Sigmoid colon (tissue), 7 donors: ENCODE measurements around the gene ZNF217. TPM values are rescaled to one million over a fixed set of nuclear protein-coding genes. Genes with fewer than 3 reads are reported as not detected.
"Not testable (repeated sequence)": the region's sequence is repeated elsewhere in the genome, so short reads cannot be mapped to it uniquely, and the experiment has no call there.

Experiments used
- DNase-seq: peaks from one replicate; pipeline ENCODE4 v3.0.0-alpha.2; 2019
- H3K27ac ChIP-seq, 4 donors: fragments of 200-600 bp; sonication (generic); one replicate each; pipeline ENCODE4 v1.5.1; 2016 to 2019; ENCODE audit warnings: mild to moderate bottlenecking in 1 of 4
- H3K27me3 ChIP-seq, 3 donors: fragments of 200-600 bp; sonication (generic); one replicate each; pipeline ENCODE4 v1.5.1; 2019; ENCODE audit warnings: mild to moderate bottlenecking in 1 of 3
- H3K36me3 ChIP-seq, 4 donors: fragments of 200-600 bp; sonication (generic); one replicate each; pipeline ENCODE4 v1.5.1; 2016 to 2019
- H3K4me1 ChIP-seq, 4 donors: fragments of 200-600 bp; sonication (generic); one replicate each; pipeline ENCODE4 v1.5.1; 2017 to 2019
- H3K4me3 ChIP-seq, 4 donors: fragments of 200-600 bp; sonication (generic); one replicate each; pipeline ENCODE4 v1.5.1; 2017 to 2019; ENCODE audit warnings: mild to moderate bottlenecking in 2 of 4, moderate library complexity in 1 of 4
- H3K9me3 ChIP-seq, 4 donors: fragments of 200-600 bp in 3 of 4; sonication (generic) in 3 of 4; one replicate each; pipeline versions ENCODE4 v1.5.1 to v1.6.1; 2013 to 2019
- CTCF ChIP-seq, 4 experiments: fragments of 450-650 bp in 3 of 4; fragments of 200-600 bp in 1 of 4; IDR thresholded peaks; one replicate each; pipeline ENCODE4 v1.5.1; 2016 to 2019; ENCODE audit warnings: antibody characterized with exemption in 4 of 4, mild to moderate bottlenecking in 3 of 4, moderate library complexity in 2 of 4
- EP300 ChIP-seq, 4 donors: sonication (generic); formaldehyde crosslinking; IDR thresholded peaks; one replicate each; pipeline ENCODE4 v1.6.1; 2017; ENCODE audit warnings: antibody characterized with exemption in 4 of 4
- POLR2A ChIP-seq, 2 donors: fragments of 450-650 bp; IDR thresholded peaks; one replicate each; pipeline ENCODE4 v1.6.1; 2016; ENCODE audit warnings: antibody characterized with exemption in 2 of 2, mild to moderate bottlenecking in 2 of 2, moderate library complexity in 2 of 2
- POLR2AphosphoS5 ChIP-seq, 4 donors: sonication (generic); formaldehyde crosslinking; IDR thresholded peaks; one replicate each; pipeline ENCODE4 v1.6.1; 2017; ENCODE audit warnings: antibody characterized with exemption in 4 of 4
- WGBS, 2 donors: extraction: QIAGEN DNeasy Blood & Tissue Kit; methylation state at CpG; one replicate each; pipeline ENCODE4 v1.1.7; 2013; 5-methylcytosine and 5-hydroxymethylcytosine counted together
- intact Hi-C: fragments of 100-400 bp; cut with DNase I; formaldehyde crosslinking; loops from one replicate; pipeline ENCODE4 v1.15.1; 2023
- polyA plus RNA-seq, 3 donors: library from polyadenylated mRNA; stranded (reverse); fragments of 200-250 nt; gene quantifications; one replicate each; pipeline ENCODE4 v1.2.3, GENCODE V29; 2013
- small RNA-seq, 3 donors: library from RNA; depleted of rRNA; stranded (forward); fragments of <200 nt; gene quantifications; one replicate each; pipeline ENCODE3, GENCODE V24; 2016
- total RNA-seq, 4 donors: library from RNA; depleted of rRNA; stranded (reverse); fragments of >200 nt; gene quantifications; one replicate each; pipeline ENCODE4 v1.1.0, GENCODE V29; 2016
- donor health status: healthy with polysubstance abuse.
- donor health status: Bipolar disorder and iron deficiency.
- donor health status: healthy.

ZNF217 gene
- total and polyA plus RNA-seq, 7 donors, result 11.4 to 27.0 (median 18.4) TPM

DNA sequence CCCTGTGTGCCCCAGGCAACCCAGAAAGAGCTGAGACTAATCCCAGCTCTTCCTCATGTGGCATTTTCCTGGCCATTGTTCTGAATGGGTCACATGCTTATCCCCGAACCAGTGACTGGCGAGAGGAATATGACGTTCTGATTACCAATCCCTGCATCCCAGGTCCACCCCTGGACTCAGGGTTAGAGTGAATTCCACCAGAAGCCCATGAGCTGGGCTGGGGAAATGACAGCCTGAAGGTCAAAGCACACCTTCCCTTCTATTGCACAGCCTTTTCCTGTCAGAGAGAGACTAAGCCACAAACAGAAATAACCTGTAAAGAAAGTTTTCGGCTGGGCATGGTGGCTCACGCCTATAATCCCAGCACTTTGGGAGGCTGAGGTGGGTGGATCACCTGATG lies 70.9 kb downstream of the ZNF217 start:
- no peak for TF ChIP-seq POLR2A (IDR thresholded peaks at IDR 0.05)
- TF ChIP-seq CTCF (IDR thresholded peaks at IDR 0.05), result no peak
- TF ChIP-seq POLR2AphosphoS5 (IDR thresholded peaks at IDR 0.05), result no peak
- no peaks in the 10 kb centered on the region for H3K36me3 ChIP-seq
- H3K9me3 ChIP-seq, result no peaks in the 10 kb centered on the region
- no peak overlapping the region for H3K4me3 ChIP-seq
- no peaks in the 10 kb centered on the region for H3K27me3 ChIP-seq
- 82 to 86% methylated on average over 5 of the region's 5 CpGs for WGBS, 2 donors
- intact Hi-C loops, result no loop called here
- no peak overlapping the region for H3K27ac ChIP-seq
- DNase-seq, result peak; percentile 22
- no peaks in the 10 kb centered on the region for H3K4me1 ChIP-seq

GRCh38 chr20:53522026-53522425 lies 71.6 kb downstream of the ZNF217 start:
- H3K27me3 ChIP-seq, result no peaks in the 10 kb centered on the region
- intact Hi-C loops, result no loop called here
- 76 to 82% methylated on average over 3 of the region's 3 CpGs for WGBS, 2 donors

GRCh38 chr20:53521421-53521820 lies 72.2 kb downstream of the ZNF217 start:
- H3K36me3 ChIP-seq, H3K9me3 ChIP-seq, H3K27me3 ChIP-seq, H3K4me3 ChIP-seq, H3K27ac ChIP-seq, H3K4me1 ChIP-seq, intact Hi-C loops: not testable (repeated sequence)
- 23 to 77% methylated on average over 5 of the region's 5 CpGs for WGBS, 2 donors
- DNase-seq, result peak; percentile 22

More at GRCh38 chr20:53522026-53522425, 71.6 kb downstream of the ZNF217 start:
- Histone ChIP-seq H3K4me3 (no peak overlapping the region), H3K27ac (no peak overlapping the region), H3K36me3 (no peaks in the 10 kb centered on the region), H3K9me3 (no peaks in the 10 kb centered on the region), H3K4me1 (no peaks in the 10 kb centered on the region)
- no peak for DNase-seq
- no peak for TF ChIP-seq CTCF (IDR thresholded peaks at IDR 0.05)
- no peak for TF ChIP-seq POLR2A (IDR thresholded peaks at IDR 0.05)
- TF ChIP-seq EP300 (IDR thresholded peaks at IDR 0.05), result no peak
- TF ChIP-seq POLR2AphosphoS5 (IDR thresholded peaks at IDR 0.05), result no peak

DNA sequence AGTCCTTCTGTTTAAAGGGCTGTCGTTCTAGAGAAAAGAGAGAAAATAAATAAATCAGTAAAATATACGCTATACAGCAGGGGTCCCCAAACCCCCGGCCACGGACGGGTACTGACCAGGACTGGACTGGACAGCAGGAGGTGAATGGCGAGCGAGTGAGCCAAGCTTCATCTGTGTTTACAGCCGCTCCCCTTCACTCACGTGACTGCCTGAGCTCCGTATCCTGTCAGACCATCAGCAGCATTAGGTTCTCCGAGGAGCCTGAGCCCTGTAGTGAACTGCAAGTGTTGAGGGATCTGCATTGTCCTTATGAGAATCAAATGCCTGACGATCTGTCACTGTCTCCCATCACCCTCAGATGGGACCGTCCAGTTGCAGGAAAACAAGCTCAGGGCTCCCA lies 76.5 kb downstream of the ZNF217 start:
- peak; percentile 52 for DNase-seq
- Histone ChIP-seq H3K36me3 (no peaks in the 10 kb centered on the region), H3K4me3 (no peak overlapping the region), H3K4me1 (no peaks in the 10 kb centered on the region), H3K27ac (no peak overlapping the region), H3K9me3 (no peaks in the 10 kb centered on the region), H3K27me3 (no peaks in the 10 kb centered on the region)
- no peak for TF ChIP-seq EP300 (IDR thresholded peaks at IDR 0.05)
- no peak for TF ChIP-seq POLR2AphosphoS5 (IDR thresholded peaks at IDR 0.05)
- TF ChIP-seq CTCF (IDR thresholded peaks at IDR 0.05), result no peak
- no peak for TF ChIP-seq POLR2A (IDR thresholded peaks at IDR 0.05)
- 23 to 71% methylated on average over 13 of the region's 13 CpGs for WGBS, 2 donors
- intact Hi-C loops, result no loop called here

Small RNAs within 50 kb of the gene (small RNA-seq; reads per million reads assigned to genes)
- gene RF00019, result 0 reads per million in 3 donors
